Measurements from ENCODE around the gene VSIG10. TPM values are rescaled to one million over a fixed set of nuclear protein-coding genes. Genes with fewer than 3 reads are reported as not detected.

VSIG10 gene
- total and polyA plus RNA-seq, 2 donors (not counting 1 experiment from before 2014, with no cell fraction given), result 9.1 to 31.7 TPM

- no peak for DNase-seq (ENCODE audit: low read depth in 2 of 2)
- H4K20me1 ChIP-seq (ENCODE audit: control insufficient read depth, extremely low read depth, insufficient read depth, low read length), result no peaks in the 10 kb centered on the region
- H3K4me2 ChIP-seq (ENCODE audit: extremely low read depth, insufficient read depth, low read length), result no peak overlapping the region
- H3K36me3 ChIP-seq (ENCODE audit: control insufficient read depth, insufficient read depth, low read length), result no peaks in the 10 kb centered on the region
- H2AFZ ChIP-seq (ENCODE audit: low read length), result no peak overlapping the region
- no peak for TF ChIP-seq EZH2 (IDR thresholded peaks at IDR 0.05; ENCODE audit: low read length, missing control alignments)
- TF ChIP-seq CTCF (conservative IDR thresholded peaks at IDR 0.05 in 1 of 2, IDR thresholded peaks at IDR 0.05 in 1 of 2; ENCODE audit: low read depth in 1 of 2, low read length in 2 of 2), result no peak
- no peak overlapping the region for H3K9ac ChIP-seq (ENCODE audit: insufficient read depth, low read length)
- H3K27ac ChIP-seq (ENCODE audit: insufficient read depth, low read length), result no peak overlapping the region
- H3K4me3 ChIP-seq (replicated peaks in 1 of 4; ENCODE audit: control extremely low read depth in 1 of 4, insufficient read depth in 1 of 4, low read depth in 3 of 4, low read length in 4 of 4), result no peak overlapping the region
- peaks cover 60% of the 10 kb centered on the region for H3K79me2 ChIP-seq (ENCODE audit: control insufficient read depth, insufficient read depth, low read length)
- peaks cover 7% of the 10 kb centered on the region for H3K4me1 ChIP-seq (ENCODE audit: control insufficient read depth, extremely low read depth, insufficient read depth, low read length)
- no peaks in the 10 kb centered on the region for H3K27me3 ChIP-seq (ENCODE audit: control insufficient read depth, insufficient read depth, low read length)
- no peaks in the 10 kb centered on the region for H3K9me3 ChIP-seq (ENCODE audit: control insufficient read depth, insufficient read depth, low read depth, low read length)
Observed at GRCh38 chr12:118058227-118058626, 45.6 kb downstream of the VSIG10 start.

GRCh38 chr12:118055865-118056773 lies 47.7 kb downstream of the VSIG10 start:
- no peak overlapping the region for H3K27ac ChIP-seq (ENCODE audit: insufficient read depth, low read length)
- no peaks in the 10 kb centered on the region for H3K9me3 ChIP-seq (ENCODE audit: control insufficient read depth, insufficient read depth, low read depth, low read length)
- TF ChIP-seq EZH2 (IDR thresholded peaks at IDR 0.05; ENCODE audit: low read length, missing control alignments) (no peak), CTCF (conservative IDR thresholded peaks at IDR 0.05 in 1 of 2, IDR thresholded peaks at IDR 0.05 in 1 of 2; ENCODE audit: low read depth in 1 of 2, low read length in 2 of 2) (no peak)
- no peak overlapping the region for H3K9ac ChIP-seq (ENCODE audit: insufficient read depth, low read length)
- H2AFZ ChIP-seq (ENCODE audit: low read length), result no peak overlapping the region
- no peak overlapping the region for H3K4me2 ChIP-seq (ENCODE audit: extremely low read depth, insufficient read depth, low read length)
- peaks cover 59% of the 10 kb centered on the region for H3K79me2 ChIP-seq (ENCODE audit: control insufficient read depth, insufficient read depth, low read length)
- H3K4me1 ChIP-seq (ENCODE audit: control insufficient read depth, extremely low read depth, insufficient read depth, low read length), result peaks cover 18% of the 10 kb centered on the region
- no peaks in the 10 kb centered on the region for H3K36me3 ChIP-seq (ENCODE audit: control insufficient read depth, insufficient read depth, low read length)
- no peak overlapping the region for H3K4me3 ChIP-seq (replicated peaks in 1 of 4; ENCODE audit: control extremely low read depth in 1 of 4, insufficient read depth in 1 of 4, low read depth in 3 of 4, low read length in 4 of 4)
- DNase-seq (ENCODE audit: low read depth in 2 of 2), result peak in 1 of 2 donors; percentile 65
- no peaks in the 10 kb centered on the region for H3K27me3 ChIP-seq (ENCODE audit: control insufficient read depth, insufficient read depth, low read length)
- no peaks in the 10 kb centered on the region for H4K20me1 ChIP-seq (ENCODE audit: control insufficient read depth, extremely low read depth, insufficient read depth, low read length)

GRCh38 chr12:118055144-118055557 lies 48.7 kb downstream of the VSIG10 start:
- H3K4me3 ChIP-seq (replicated peaks in 1 of 4; ENCODE audit: control extremely low read depth in 1 of 4, insufficient read depth in 1 of 4, low read depth in 3 of 4, low read length in 4 of 4), result no peak overlapping the region
- no peak overlapping the region for H3K27ac ChIP-seq (ENCODE audit: insufficient read depth, low read length)
- H3K79me2 ChIP-seq (ENCODE audit: control insufficient read depth, insufficient read depth, low read length), result peaks cover 61% of the 10 kb centered on the region
- H3K4me2 ChIP-seq (ENCODE audit: extremely low read depth, insufficient read depth, low read length), result no peak overlapping the region
- peaks cover 18% of the 10 kb centered on the region for H3K4me1 ChIP-seq (ENCODE audit: control insufficient read depth, extremely low read depth, insufficient read depth, low read length)
- H3K9me3 ChIP-seq (ENCODE audit: control insufficient read depth, insufficient read depth, low read depth, low read length), result no peaks in the 10 kb centered on the region
- DNase-seq (ENCODE audit: low read depth in 2 of 2), result no peak
- H2AFZ ChIP-seq (ENCODE audit: low read length), result no peak overlapping the region
- H3K36me3 ChIP-seq (ENCODE audit: control insufficient read depth, insufficient read depth, low read length), result no peaks in the 10 kb centered on the region
- H3K9ac ChIP-seq (ENCODE audit: insufficient read depth, low read length), result no peak overlapping the region
- no peaks in the 10 kb centered on the region for H4K20me1 ChIP-seq (ENCODE audit: control insufficient read depth, extremely low read depth, insufficient read depth, low read length)
- TF ChIP-seq EZH2 (IDR thresholded peaks at IDR 0.05; ENCODE audit: low read length, missing control alignments), result no peak
- peak; percentile 49 to 51 for TF ChIP-seq CTCF (conservative IDR thresholded peaks at IDR 0.05 in 1 of 2, IDR thresholded peaks at IDR 0.05 in 1 of 2; ENCODE audit: low read depth in 1 of 2, low read length in 2 of 2)
- no peaks in the 10 kb centered on the region for H3K27me3 ChIP-seq (ENCODE audit: control insufficient read depth, insufficient read depth, low read length)
